ENCODE measurements around the gene TNC. TPM values are rescaled to one million over a fixed set of nuclear protein-coding genes. Genes with fewer than 3 reads are reported as not detected.

TNC gene
- total and polyA plus RNA-seq, 3 donors from 2014 or later = 3.3 to 44.0 (median 3.5) TPM

- TF ChIP-seq POLR2A (IDR thresholded peaks at IDR 0.05) = no peak
- intact Hi-C loops (cut with DNase I; ENCODE audit: low total_unique reads) = no loop called here
- no peak for DNase-seq
- WGBS, 2 donors = 64 to 65% methylated on average over 4 of the region's 4 CpGs
- no peak overlapping the region for H3K27ac ChIP-seq
- no peaks in the 10 kb centered on the region for H3K9me3 ChIP-seq
- H3K4me3 ChIP-seq = no peak overlapping the region
- H3K27me3 ChIP-seq = no peaks in the 10 kb centered on the region
- no peaks in the 10 kb centered on the region for H3K4me1 ChIP-seq
- H3K36me3 ChIP-seq (ENCODE audit: low read depth, missing control alignments) = no peaks in the 10 kb centered on the region
These were observed 46.8 kb downstream of the TNC start for GRCh38 chr9:115071176-115071575.

DNA sequence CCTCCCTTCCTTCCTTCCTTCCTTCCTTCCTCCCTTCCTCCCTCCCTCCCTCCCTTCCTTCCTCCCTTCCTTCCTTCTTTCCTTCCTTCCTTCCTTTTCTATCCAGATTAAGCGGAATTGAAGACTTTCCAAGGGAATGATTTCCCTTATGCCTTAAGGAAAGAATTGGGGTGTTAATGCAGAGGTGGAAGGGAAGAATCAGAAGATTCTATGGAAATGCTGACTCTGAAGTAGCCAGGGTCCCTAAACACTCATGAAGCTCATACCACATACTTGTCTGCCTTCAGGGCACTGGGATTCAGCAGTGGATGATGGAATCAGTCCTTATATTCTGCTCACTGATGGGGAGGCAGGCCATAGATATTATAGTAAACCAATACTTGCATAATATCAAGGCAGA, 48.2 kb downstream of the TNC start:
- H3K9me3 ChIP-seq = no peaks in the 10 kb centered on the region
- no peaks in the 10 kb centered on the region for H3K4me1 ChIP-seq
- H3K36me3 ChIP-seq (ENCODE audit: low read depth, missing control alignments) = no peaks in the 10 kb centered on the region
- WGBS, 2 donors = 83 to 90% methylated on average over 1 of the region's 1 CpG
- H3K27me3 ChIP-seq = no peaks in the 10 kb centered on the region
- H3K4me3 ChIP-seq = no peak overlapping the region
- no peak for DNase-seq
- no peak overlapping the region for H3K27ac ChIP-seq
- TF ChIP-seq POLR2A (IDR thresholded peaks at IDR 0.05) (no peak), CTCF (IDR thresholded peaks at IDR 0.05) (no peak)
- intact Hi-C loops (cut with DNase I; ENCODE audit: low total_unique reads) = no loop called here

DNA sequence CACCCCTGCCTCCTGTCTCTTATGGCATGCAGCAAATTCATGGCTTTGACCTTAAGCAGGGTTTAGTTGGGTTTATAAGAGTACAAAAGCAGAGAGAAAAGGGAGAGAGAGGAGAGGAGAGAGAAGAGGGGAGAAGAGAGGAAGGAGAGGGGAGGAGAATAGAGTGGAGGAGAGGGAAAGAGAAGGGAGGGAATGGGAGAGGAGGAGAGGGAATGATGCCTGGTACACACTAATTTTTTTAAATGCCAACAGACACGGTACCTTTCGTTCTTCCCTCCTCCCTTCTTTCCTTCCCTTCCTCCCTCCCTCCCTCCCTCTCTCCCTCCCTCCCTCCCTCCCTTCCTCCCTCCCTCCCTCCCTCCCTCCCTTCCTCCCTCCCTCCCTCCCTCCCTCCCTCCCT, 48.7 kb downstream of the TNC start:
- no peak overlapping the region for H3K4me3 ChIP-seq
- no peaks in the 10 kb centered on the region for H3K27me3 ChIP-seq
- H3K9me3 ChIP-seq = no peaks in the 10 kb centered on the region
- no peaks in the 10 kb centered on the region for H3K36me3 ChIP-seq (ENCODE audit: low read depth, missing control alignments)
- no peak overlapping the region for H3K27ac ChIP-seq
- no peak for TF ChIP-seq POLR2A (IDR thresholded peaks at IDR 0.05)
- TF ChIP-seq CTCF (IDR thresholded peaks at IDR 0.05) = no peak
- intact Hi-C loops (cut with DNase I; ENCODE audit: low total_unique reads) = no loop called here
- no peak for DNase-seq
- H3K4me1 ChIP-seq = no peaks in the 10 kb centered on the region
- WGBS, 2 donors = 80 to 93% methylated on average over 2 of the region's 2 CpGs

DNA sequence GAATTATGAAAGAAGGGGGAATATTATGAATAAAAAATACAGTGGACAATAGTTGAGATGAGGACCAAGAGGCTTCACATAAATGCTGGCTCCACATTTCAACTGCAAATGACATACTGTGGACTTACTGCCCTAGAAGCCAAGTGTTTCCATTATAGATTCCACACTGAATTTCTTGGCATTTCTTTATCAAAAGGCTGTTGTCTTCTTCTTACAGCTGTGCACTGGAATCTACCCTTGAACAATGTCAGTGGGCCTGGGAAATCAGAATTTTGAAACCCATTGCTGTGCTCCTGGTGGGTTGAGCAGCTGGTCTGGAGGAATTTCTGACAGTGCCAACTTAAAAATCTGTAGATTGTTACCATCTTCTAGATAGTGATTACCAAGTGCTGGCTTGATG, 49.9 kb downstream of the TNC start:
- Histone ChIP-seq H3K27ac (no peak overlapping the region), H3K9me3 (no peaks in the 10 kb centered on the region), H3K4me1 (no peaks in the 10 kb centered on the region), H3K27me3 (no peaks in the 10 kb centered on the region), H3K36me3 (ENCODE audit: low read depth, missing control alignments) (no peaks in the 10 kb centered on the region), H3K4me3 (no peak overlapping the region)
- intact Hi-C loops (cut with DNase I; ENCODE audit: low total_unique reads) = no loop called here
- no peak for DNase-seq
- no peak for TF ChIP-seq CTCF (IDR thresholded peaks at IDR 0.05)
- no peak for TF ChIP-seq POLR2A (IDR thresholded peaks at IDR 0.05)

- intact Hi-C loops (cut with DNase I; ENCODE audit: low total_unique reads) = no loop called here
- Histone ChIP-seq H3K27ac (no peak overlapping the region), H3K36me3 (ENCODE audit: low read depth, missing control alignments) (no peaks in the 10 kb centered on the region), H3K9me3 (no peaks in the 10 kb centered on the region), H3K4me1 (no peaks in the 10 kb centered on the region), H3K4me3 (no peak overlapping the region), H3K27me3 (no peaks in the 10 kb centered on the region)
- TF ChIP-seq POLR2A (IDR thresholded peaks at IDR 0.05) (no peak), CTCF (IDR thresholded peaks at IDR 0.05) (no peak)
- DNase-seq = no peak
- 84 to 85% methylated on average over 5 of the region's 5 CpGs for WGBS, 2 donors
These were observed 54.7 kb downstream of the TNC start for GRCh38 chr9:115063058-115063845.
